ENCODE results near the gene PTGS1. TPM values are rescaled to one million over a fixed set of nuclear protein-coding genes. Genes with fewer than 3 reads are reported as not detected.

PTGS1 gene
- polyA plus RNA-seq: not detected in 2 replicates

GRCh38 chr9:122370869-122371755 is at the start of gene PTGS1:
Gene PTGS1 (plus strand): TSS chr9:122371024. CDS start chr9:122371085, 61 bp downstream.

Other genes starting within 250 kb of the PTGS1 start
- gene NDUFA8, start 211.2 kb upstream of the PTGS1 start, polyA plus RNA-seq: 361 and 377 TPM in 2 replicates
- gene MORN5, start 211.1 kb upstream of the PTGS1 start, polyA plus RNA-seq: 0.91 and 2.7 TPM in 2 replicates
- gene LHX6, start 142.1 kb upstream of the PTGS1 start, polyA plus RNA-seq: 0.15 TPM in 1 of 2 replicates, not detected in the other
- gene RBM18, start 106.2 kb upstream of the PTGS1 start, polyA plus RNA-seq: 40.6 and 53.0 TPM in 2 replicates
- gene MRRF, start 106.1 kb upstream of the PTGS1 start, polyA plus RNA-seq: 12.5 and 19.4 TPM in 2 replicates
- not detected in 2 replicates for gene OR1J1, start 106.9 kb downstream of the PTGS1 start, polyA plus RNA-seq
- gene OR1J2, start 139.8 kb downstream of the PTGS1 start, polyA plus RNA-seq: not detected in 2 replicates
- gene OR1J4, start 148.1 kb downstream of the PTGS1 start, polyA plus RNA-seq: not detected in 2 replicates
- gene OR1N1, start 156.3 kb downstream of the PTGS1 start, polyA plus RNA-seq: not detected in 2 replicates
- not detected in 2 replicates for gene OR1N2, start 182.1 kb downstream of the PTGS1 start, polyA plus RNA-seq
- gene OR1L8, start 212.4 kb downstream of the PTGS1 start, polyA plus RNA-seq: not detected in 2 replicates
- gene OR1Q1, start 243.7 kb downstream of the PTGS1 start, polyA plus RNA-seq: not detected in 2 replicates